ENCODE measurements around the gene ARHGEF17.

DNA sequence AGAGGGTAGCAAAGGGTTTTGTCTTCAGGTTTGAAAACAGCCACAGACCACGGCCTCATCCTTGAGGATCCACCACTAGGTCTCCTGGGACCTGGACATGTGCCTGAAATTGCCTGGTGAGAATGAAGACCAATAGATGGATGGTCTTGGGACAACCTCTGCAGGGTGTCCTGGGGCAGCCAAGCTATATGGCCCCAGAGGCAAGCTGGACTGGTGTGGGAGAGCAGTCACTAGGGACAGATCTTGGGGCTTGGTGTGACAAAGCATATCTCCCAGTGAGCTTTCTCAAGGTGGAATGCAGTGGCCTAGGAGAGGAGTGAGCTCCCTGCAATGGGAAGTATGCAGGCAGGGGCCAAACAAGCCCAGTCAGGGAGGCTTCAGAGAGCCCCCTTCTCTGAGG lies 22.4 kb upstream of the ARHGEF17 start:
- no peak for TF ChIP-seq EP300 (IDR thresholded peaks at IDR 0.05; ENCODE audit: borderline replicate concordance in 1 of 2, low read depth in 2 of 2, low read length in 2 of 2)
- TF ChIP-seq, protein P1, sequence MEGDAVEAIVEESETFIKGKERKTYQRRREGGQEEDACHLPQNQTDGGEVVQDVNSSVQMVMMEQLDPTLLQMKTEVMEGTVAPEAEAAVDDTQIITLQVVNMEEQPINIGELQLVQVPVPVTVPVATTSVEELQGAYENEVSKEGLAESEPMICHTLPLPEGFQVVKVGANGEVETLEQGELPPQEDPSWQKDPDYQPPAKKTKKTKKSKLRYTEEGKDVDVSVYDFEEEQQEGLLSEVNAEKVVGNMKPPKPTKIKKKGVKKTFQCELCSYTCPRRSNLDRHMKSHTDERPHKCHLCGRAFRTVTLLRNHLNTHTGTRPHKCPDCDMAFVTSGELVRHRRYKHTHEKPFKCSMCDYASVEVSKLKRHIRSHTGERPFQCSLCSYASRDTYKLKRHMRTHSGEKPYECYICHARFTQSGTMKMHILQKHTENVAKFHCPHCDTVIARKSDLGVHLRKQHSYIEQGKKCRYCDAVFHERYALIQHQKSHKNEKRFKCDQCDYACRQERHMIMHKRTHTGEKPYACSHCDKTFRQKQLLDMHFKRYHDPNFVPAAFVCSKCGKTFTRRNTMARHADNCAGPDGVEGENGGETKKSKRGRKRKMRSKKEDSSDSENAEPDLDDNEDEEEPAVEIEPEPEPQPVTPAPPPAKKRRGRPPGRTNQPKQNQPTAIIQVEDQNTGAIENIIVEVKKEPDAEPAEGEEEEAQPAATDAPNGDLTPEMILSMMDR (IDR thresholded peaks at IDR 0.05; ENCODE audit: control extremely low read depth in 1 of 3, insufficient read depth in 1 of 3, low read depth in 1 of 3, low read length in 3 of 3) = no peak
- TF ChIP-seq JUN (IDR thresholded peaks at IDR 0.05; ENCODE audit: low read depth, low read length) = no peak
- no peak for TF ChIP-seq POLR2AphosphoS5 (IDR thresholded peaks at IDR 0.05; ENCODE audit: low read depth, low read length)
- no peak for TF ChIP-seq CEBPB (IDR thresholded peaks at IDR 0.05; ENCODE audit: low read depth, low read length)
- TF ChIP-seq, protein P2, sequence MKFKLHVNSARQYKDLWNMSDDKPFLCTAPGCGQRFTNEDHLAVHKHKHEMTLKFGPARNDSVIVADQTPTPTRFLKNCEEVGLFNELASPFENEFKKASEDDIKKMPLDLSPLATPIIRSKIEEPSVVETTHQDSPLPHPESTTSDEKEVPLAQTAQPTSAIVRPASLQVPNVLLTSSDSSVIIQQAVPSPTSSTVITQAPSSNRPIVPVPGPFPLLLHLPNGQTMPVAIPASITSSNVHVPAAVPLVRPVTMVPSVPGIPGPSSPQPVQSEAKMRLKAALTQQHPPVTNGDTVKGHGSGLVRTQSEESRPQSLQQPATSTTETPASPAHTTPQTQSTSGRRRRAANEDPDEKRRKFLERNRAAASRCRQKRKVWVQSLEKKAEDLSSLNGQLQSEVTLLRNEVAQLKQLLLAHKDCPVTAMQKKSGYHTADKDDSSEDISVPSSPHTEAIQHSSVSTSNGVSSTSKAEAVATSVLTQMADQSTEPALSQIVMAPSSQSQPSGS (IDR thresholded peaks at IDR 0.05; ENCODE audit: low read length) = no peak
- TF ChIP-seq SIN3A (conservative IDR thresholded peaks at IDR 0.05 in 1 of 2, IDR thresholded peaks at IDR 0.05 in 1 of 2; ENCODE audit: low read depth in 1 of 2, low read length in 2 of 2) = no peak
- TF ChIP-seq POLR2A (IDR thresholded peaks at IDR 0.05; ENCODE audit: control extremely low read depth in 1 of 2, low read depth in 2 of 2, low read length in 2 of 2) = no peak
- TF ChIP-seq EZH2 (IDR thresholded peaks at IDR 0.05; ENCODE audit: low read depth, low read length, severe bottlenecking) = no peak
- no peak for TF ChIP-seq GABPA (IDR thresholded peaks at IDR 0.05; ENCODE audit: borderline replicate concordance, insufficient read depth, low read length)
- TF ChIP-seq HDAC2 (IDR thresholded peaks at IDR 0.05; ENCODE audit: borderline replicate concordance in 1 of 2, low read depth in 2 of 2, low read length in 2 of 2) = no peak
- no peak for TF ChIP-seq ZNF274 (IDR thresholded peaks at IDR 0.05; ENCODE audit: borderline replicate concordance, extremely low read depth, low read length)
- no peak for TF ChIP-seq POU5F1 (IDR thresholded peaks at IDR 0.05; ENCODE audit: low read depth, low read length)
- TF ChIP-seq JUND (IDR thresholded peaks at IDR 0.05; ENCODE audit: low read length) = no peak

All from H1 (cell line).